ENCODE results near the gene SPG11. TPM values are rescaled to one million over a fixed set of nuclear protein-coding genes. Genes with fewer than 3 reads are reported as not detected.

The SPG11 gene
- total and polyA plus RNA-seq, 2 donors from 2014 or later, result 35.3 to 100 TPM

DNA sequence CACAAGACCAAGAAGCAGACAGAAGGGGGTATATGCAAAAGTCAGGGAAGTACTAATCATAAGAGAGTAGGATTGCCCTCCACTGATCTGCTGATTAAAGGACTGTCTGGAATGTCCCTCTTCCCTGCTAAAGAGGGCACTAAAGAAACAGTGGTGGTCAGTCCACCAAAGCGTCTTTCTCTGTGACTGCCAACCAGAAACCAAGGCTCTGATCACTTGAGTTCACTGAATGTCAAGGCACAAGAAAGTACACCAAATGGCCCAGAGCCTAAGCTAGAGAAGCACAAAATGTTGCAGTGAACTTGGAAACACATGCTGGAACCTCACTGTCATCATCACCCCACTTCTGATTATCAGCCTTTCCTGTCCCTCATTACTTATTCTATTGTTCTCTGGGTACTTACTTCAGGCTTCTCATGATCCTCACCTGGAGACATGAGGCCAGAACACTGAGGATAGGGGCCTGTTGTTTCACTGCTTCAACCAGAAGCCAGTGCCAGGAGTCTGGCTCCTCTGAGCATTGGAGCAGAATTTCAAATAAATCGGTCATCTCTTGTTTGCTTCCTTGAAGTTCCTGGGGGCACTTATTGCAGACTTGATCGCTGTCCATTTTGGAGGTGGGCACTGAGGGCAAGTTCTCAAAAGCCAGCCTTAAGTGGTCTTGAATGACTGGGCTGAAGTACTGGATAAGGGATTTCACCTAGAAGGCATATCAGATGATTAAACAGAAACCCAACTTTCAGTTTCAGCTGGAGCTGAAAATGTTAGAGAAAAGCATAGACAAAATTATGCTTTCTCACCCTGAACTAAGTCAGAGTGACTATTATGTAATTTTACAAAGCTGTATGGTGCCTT, 67.6 kb downstream of the SPG11 start:
- intact Hi-C loops (cut with DNase I), result no loop called here
- H3K27ac ChIP-seq (ENCODE audit: low read depth in 2 of 2, low read length in 2 of 2), result no peak overlapping the region
- H3K36me3 ChIP-seq (ENCODE audit: control insufficient read depth in 2 of 3, insufficient read depth in 3 of 3, low read length in 3 of 3), result peaks cover 7 to 40% (median 22%) of the 10 kb centered on the region in 3 donors
- TF ChIP-seq, protein P1, sequence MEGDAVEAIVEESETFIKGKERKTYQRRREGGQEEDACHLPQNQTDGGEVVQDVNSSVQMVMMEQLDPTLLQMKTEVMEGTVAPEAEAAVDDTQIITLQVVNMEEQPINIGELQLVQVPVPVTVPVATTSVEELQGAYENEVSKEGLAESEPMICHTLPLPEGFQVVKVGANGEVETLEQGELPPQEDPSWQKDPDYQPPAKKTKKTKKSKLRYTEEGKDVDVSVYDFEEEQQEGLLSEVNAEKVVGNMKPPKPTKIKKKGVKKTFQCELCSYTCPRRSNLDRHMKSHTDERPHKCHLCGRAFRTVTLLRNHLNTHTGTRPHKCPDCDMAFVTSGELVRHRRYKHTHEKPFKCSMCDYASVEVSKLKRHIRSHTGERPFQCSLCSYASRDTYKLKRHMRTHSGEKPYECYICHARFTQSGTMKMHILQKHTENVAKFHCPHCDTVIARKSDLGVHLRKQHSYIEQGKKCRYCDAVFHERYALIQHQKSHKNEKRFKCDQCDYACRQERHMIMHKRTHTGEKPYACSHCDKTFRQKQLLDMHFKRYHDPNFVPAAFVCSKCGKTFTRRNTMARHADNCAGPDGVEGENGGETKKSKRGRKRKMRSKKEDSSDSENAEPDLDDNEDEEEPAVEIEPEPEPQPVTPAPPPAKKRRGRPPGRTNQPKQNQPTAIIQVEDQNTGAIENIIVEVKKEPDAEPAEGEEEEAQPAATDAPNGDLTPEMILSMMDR (IDR thresholded peaks at IDR 0.05; ENCODE audit: borderline replicate concordance, extremely low read depth, insufficient read depth), result no peak
- no peaks in the 10 kb centered on the region for H3K4me1 ChIP-seq (ENCODE audit: control insufficient read depth in 2 of 3, insufficient read depth in 2 of 3, low read depth in 1 of 3, low read length in 3 of 3)
- H3K27me3 ChIP-seq (ENCODE audit: control insufficient read depth, insufficient read depth, low read length), result no peaks in the 10 kb centered on the region
- no peak overlapping the region for H3K4me3 ChIP-seq (ENCODE audit: low read length in 3 of 3)
- DNase-seq (no peak), FAIRE-seq (no peak)
- H3K9ac ChIP-seq (ENCODE audit: low read length in 3 of 3), result no peak overlapping the region
- H3K9me3 ChIP-seq (ENCODE audit: control insufficient read depth in 2 of 3, insufficient read depth in 1 of 3, low read length in 3 of 3), result no peaks in the 10 kb centered on the region

DNA sequence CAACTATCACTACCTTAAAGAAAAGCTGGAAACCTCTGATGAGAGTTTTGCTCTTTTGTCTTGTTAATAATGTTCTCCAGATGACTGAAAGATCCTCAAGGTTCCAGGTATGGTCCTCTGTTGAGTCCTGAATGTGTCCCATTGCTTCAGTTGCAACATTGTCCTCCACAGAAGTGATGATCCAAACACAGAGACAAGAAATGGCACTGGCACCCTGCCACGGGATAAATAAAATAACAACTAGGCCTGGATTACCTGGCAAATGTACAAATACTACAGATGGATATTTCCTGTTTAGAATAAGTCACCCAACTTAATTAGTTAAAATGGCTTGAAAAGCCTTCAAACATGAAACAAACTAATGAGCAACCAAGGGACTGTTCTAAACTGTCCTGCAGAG, 68.2 kb downstream of the SPG11 start:
- Histone ChIP-seq H3K4me1 (ENCODE audit: control insufficient read depth in 2 of 3, insufficient read depth in 2 of 3, low read depth in 1 of 3, low read length in 3 of 3) (no peaks in the 10 kb centered on the region), H3K36me3 (ENCODE audit: control insufficient read depth in 2 of 3, insufficient read depth in 3 of 3, low read length in 3 of 3) (peaks cover 9 to 46% (median 27%) of the 10 kb centered on the region in 3 donors), H3K27me3 (ENCODE audit: control insufficient read depth, insufficient read depth, low read length) (no peaks in the 10 kb centered on the region), H3K27ac (ENCODE audit: low read depth in 2 of 2, low read length in 2 of 2) (no peak overlapping the region), H3K9ac (ENCODE audit: low read length in 3 of 3) (no peak overlapping the region), H3K9me3 (ENCODE audit: control insufficient read depth in 2 of 3, insufficient read depth in 1 of 3, low read length in 3 of 3) (no peaks in the 10 kb centered on the region), H3K4me3 (ENCODE audit: low read length in 3 of 3) (no peak overlapping the region)
- intact Hi-C loops (cut with DNase I), result no loop called here
- DNase-seq (no peak), FAIRE-seq (no peak)
- TF ChIP-seq, protein P1 (IDR thresholded peaks at IDR 0.05; ENCODE audit: borderline replicate concordance, extremely low read depth, insufficient read depth), result no peak

DNA sequence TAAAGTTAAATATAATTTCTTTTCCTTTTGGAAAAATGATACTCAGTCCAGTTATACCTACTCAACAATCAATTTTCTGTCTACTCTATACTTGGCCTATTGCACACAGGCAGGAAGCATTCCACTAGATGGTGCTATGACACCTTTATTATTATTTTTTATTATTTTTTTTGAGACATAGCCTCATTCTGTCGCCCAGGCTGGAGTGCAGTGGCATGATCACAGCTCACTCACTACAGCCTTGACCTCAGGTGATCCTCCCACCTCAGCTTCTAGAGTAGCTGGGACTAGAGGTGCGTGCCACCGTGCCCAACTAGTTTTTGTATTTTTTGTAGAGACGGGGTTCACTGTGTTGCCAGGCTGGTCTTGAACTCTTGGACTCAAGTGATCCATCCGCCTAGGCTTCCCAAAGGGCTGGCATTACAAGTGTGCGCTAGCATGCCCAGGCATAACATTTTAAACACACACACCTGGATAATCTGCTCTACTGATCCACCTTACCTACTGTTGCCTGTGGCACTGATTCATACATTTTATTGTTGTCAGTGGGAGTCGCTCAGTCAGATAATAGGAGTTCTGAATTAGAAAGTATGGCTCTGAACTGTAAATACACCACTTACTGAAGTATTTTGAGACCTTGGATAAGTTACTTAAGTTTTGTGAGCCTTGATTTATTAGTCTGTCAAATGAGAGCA, 70.3 kb downstream of the SPG11 start:
- Histone ChIP-seq H3K4me1 (ENCODE audit: control insufficient read depth in 2 of 3, insufficient read depth in 2 of 3, low read depth in 1 of 3, low read length in 3 of 3) (no peaks in the 10 kb centered on the region), H3K4me3 (ENCODE audit: low read length in 3 of 3) (no peak overlapping the region), H3K36me3 (ENCODE audit: control insufficient read depth in 2 of 3, insufficient read depth in 3 of 3, low read length in 3 of 3) (peaks cover 13 to 43% (median 36%) of the 10 kb centered on the region in 3 donors), H3K9ac (ENCODE audit: low read length in 3 of 3) (no peak overlapping the region), H3K27me3 (ENCODE audit: control insufficient read depth, insufficient read depth, low read length) (no peaks in the 10 kb centered on the region), H3K9me3 (ENCODE audit: control insufficient read depth in 2 of 3, insufficient read depth in 1 of 3, low read length in 3 of 3) (no peaks in the 10 kb centered on the region), H3K27ac (ENCODE audit: low read depth in 2 of 2, low read length in 2 of 2) (no peak overlapping the region)
- FAIRE-seq (no peak), DNase-seq (peak in 2 of 5 donors; percentile 12 to 17)
- TF ChIP-seq, protein P1 (IDR thresholded peaks at IDR 0.05; ENCODE audit: borderline replicate concordance, extremely low read depth, insufficient read depth), result peak; percentile 22
- intact Hi-C loops (cut with DNase I), result no loop called here
